Measurements from ENCODE around the gene ZFP36. TPM values are rescaled to one million over a fixed set of nuclear protein-coding genes. Genes with fewer than 3 reads are reported as not detected.

ZFP36 gene
- total RNA-seq, 1 donor from 2014 or later: 224 TPM

- H3K4me3 ChIP-seq: no peak overlapping the region
- no peaks in the 10 kb centered on the region for H3K9me3 ChIP-seq
- TF ChIP-seq, protein P1, sequence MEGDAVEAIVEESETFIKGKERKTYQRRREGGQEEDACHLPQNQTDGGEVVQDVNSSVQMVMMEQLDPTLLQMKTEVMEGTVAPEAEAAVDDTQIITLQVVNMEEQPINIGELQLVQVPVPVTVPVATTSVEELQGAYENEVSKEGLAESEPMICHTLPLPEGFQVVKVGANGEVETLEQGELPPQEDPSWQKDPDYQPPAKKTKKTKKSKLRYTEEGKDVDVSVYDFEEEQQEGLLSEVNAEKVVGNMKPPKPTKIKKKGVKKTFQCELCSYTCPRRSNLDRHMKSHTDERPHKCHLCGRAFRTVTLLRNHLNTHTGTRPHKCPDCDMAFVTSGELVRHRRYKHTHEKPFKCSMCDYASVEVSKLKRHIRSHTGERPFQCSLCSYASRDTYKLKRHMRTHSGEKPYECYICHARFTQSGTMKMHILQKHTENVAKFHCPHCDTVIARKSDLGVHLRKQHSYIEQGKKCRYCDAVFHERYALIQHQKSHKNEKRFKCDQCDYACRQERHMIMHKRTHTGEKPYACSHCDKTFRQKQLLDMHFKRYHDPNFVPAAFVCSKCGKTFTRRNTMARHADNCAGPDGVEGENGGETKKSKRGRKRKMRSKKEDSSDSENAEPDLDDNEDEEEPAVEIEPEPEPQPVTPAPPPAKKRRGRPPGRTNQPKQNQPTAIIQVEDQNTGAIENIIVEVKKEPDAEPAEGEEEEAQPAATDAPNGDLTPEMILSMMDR (IDR thresholded peaks at IDR 0.05): no peak
- H3K4me1 ChIP-seq: no peaks in the 10 kb centered on the region
- H3K27ac ChIP-seq: no peak overlapping the region
- intact Hi-C loops (cut with DNase I): no loop called here
- ATAC-seq (no peak), DNase-seq (no peak)
- peaks cover 94% of the 10 kb centered on the region for H3K36me3 ChIP-seq
- no peaks in the 10 kb centered on the region for H3K27me3 ChIP-seq
Measured at GRCh38 chr19:39381910-39382611, 24.6 kb upstream of the ZFP36 start.

DNA sequence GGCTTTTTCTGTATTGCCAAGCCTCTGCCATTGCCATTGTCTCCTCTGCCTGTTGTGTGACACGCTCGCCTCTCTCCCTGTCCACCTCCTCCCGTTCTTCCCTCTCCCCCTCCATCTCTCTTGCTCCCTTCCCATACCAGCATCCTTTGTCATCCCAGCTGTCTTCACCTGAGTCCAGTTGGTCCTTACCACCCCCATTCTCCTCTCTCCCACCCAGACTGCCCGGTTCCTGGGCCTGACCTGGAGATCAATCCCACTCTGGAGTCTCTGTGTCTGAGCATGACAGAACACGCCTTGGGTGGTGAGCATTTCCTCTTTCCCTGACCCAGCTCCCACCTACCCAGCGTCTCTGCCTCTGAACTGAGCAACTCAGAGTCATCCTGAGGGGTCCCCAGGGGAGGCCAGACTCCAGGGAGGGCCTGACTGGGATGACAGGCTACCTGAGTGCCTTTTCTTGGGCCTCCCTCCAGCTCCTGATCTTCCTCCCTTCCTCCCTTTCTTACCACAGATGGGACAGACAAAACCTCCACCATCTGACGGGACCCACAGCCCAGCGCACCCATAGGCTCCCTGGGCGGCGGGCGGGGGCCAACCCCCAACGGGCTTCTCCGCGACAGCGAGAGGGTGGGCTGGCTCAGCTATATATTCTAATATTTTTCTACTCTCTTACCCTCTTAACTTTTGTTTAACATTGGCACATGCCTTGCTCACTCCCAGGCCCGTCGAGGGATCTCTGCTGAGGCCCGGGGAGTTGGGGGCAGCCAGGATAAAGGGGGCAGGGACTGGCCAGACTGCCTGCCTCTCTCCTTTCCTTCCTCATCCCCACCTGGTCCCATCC is 23.4 kb upstream of the ZFP36 start:
- no peaks in the 10 kb centered on the region for H3K27me3 ChIP-seq
- DNase-seq (no peak), ATAC-seq (no peak)
- H3K27ac ChIP-seq: no peak overlapping the region
- no peak overlapping the region for H3K4me3 ChIP-seq
- peaks cover 94% of the 10 kb centered on the region for H3K36me3 ChIP-seq
- no peaks in the 10 kb centered on the region for H3K9me3 ChIP-seq
- intact Hi-C loops (cut with DNase I): no loop called here
- TF ChIP-seq, protein P1 (IDR thresholded peaks at IDR 0.05): no peak
- H3K4me1 ChIP-seq: no peaks in the 10 kb centered on the region

DNA sequence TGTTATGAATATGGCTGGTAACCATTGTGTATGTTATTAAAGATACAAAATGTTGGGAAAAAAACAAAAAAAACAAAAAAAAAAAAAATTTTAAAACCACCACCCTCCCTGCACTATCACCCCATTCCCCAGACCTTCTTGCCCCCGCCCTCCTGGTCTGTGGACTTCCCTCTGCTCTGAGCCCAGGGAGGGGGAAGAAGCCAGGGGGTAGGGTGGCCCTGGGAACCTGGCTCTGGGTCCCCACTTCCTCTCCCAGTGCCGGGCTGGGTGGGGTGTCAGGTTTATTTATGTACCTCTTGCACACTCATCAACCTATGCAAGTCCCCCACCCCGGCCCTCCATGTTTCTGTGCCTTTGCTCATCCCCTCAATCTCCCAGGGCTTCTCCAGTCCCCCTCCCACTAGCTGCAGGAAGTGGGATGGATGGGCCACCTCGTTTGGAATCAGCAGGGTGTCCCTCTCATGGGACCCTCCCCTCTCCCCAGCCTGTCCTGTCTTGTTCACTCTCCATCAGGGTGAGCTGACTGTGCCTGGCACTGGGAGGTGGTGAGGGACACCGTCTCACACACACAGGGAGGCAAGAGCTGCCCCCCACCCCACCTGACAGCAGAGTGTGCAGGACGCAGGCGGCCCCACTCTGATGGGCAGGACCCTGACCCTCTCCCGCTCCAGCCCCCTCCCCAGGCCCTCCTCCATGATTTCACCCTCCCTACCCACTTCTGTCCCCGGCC is 21.6 kb upstream of the ZFP36 start:
- DNase-seq: no peak
- TF ChIP-seq, protein P1 (IDR thresholded peaks at IDR 0.05): no peak
- Histone ChIP-seq H3K27ac (no peak overlapping the region), H3K9me3 (no peaks in the 10 kb centered on the region), H3K36me3 (peaks cover 89% of the 10 kb centered on the region), H3K4me1 (peaks cover 3% of the 10 kb centered on the region), H3K27me3 (no peaks in the 10 kb centered on the region), H3K4me3 (no peak overlapping the region)
- intact Hi-C loops (cut with DNase I): no loop called here
- peak; percentile 25 for ATAC-seq

- Histone ChIP-seq H3K9me3 (no peaks in the 10 kb centered on the region), H3K27ac (no peak overlapping the region), H3K36me3 (peaks cover 80% of the 10 kb centered on the region), H3K4me3 (no peak overlapping the region), H3K27me3 (no peaks in the 10 kb centered on the region), H3K4me1 (peaks cover 8% of the 10 kb centered on the region)
- intact Hi-C loops (cut with DNase I): no loop called here
- DNase-seq (no peak), ATAC-seq (no peak)
- TF ChIP-seq, protein P1 (IDR thresholded peaks at IDR 0.05): no peak
Measured at GRCh38 chr19:39385629-39386411, 20.8 kb upstream of the ZFP36 start.

- no peak overlapping the region for H3K4me3 ChIP-seq
- H3K36me3 ChIP-seq: peaks cover 73% of the 10 kb centered on the region
- no peaks in the 10 kb centered on the region for H3K9me3 ChIP-seq
- peaks cover 8% of the 10 kb centered on the region for H3K4me1 ChIP-seq
- TF ChIP-seq, protein P1 (IDR thresholded peaks at IDR 0.05): no peak
- ATAC-seq: no peak
- no peak overlapping the region for H3K27ac ChIP-seq
- no peak for DNase-seq
- H3K27me3 ChIP-seq: no peaks in the 10 kb centered on the region
- intact Hi-C loops (cut with DNase I): no loop called here
Measured at GRCh38 chr19:39386557-39386956, 20.1 kb upstream of the ZFP36 start.

Data from upper lobe of right lung (tissue), 1 donor.